Hematopoietic multipotent progenitor cell treated with erythropoietin and hydrocortisone succinate and interleukin-3 and kit ligand, for 17 days (in vitro differentiated cells): Measurements from ENCODE around the gene CIBAR2.

Experiments
- DNase-seq: peaks from one replicate; pipeline ENCODE4 v3.0.0-alpha.2; 2015; ENCODE audit warnings: low spot score

The CIBAR2 gene

GRCh38 chr16:85144026-85144915 is 32.0 kb upstream of the CIBAR2 start:
- DNase-seq = no peak

GRCh38 chr16:85142771-85143211 is 30.5 kb upstream of the CIBAR2 start:
- no peak for DNase-seq

DNA sequence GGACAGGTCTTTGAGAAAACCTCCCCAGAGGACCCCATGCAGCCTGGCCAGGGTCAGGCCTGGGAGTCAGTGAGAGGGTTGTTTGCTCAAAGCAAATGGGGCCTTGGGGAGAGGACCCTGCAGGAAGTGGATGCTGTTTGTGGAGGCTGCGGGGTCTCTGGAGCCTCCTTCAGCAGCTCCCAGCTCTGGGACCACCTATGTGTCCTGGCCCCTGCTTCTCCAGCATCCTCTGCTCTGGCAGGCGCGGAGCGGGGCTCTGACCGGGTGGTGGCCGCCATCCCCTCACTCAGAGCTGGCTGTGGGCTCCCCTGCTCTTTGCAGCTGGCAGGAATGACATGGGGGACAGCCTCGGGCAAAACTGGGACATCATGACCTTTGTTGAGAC is 29.8 kb upstream of the CIBAR2 start:
- DNase-seq = no peak

DNA sequence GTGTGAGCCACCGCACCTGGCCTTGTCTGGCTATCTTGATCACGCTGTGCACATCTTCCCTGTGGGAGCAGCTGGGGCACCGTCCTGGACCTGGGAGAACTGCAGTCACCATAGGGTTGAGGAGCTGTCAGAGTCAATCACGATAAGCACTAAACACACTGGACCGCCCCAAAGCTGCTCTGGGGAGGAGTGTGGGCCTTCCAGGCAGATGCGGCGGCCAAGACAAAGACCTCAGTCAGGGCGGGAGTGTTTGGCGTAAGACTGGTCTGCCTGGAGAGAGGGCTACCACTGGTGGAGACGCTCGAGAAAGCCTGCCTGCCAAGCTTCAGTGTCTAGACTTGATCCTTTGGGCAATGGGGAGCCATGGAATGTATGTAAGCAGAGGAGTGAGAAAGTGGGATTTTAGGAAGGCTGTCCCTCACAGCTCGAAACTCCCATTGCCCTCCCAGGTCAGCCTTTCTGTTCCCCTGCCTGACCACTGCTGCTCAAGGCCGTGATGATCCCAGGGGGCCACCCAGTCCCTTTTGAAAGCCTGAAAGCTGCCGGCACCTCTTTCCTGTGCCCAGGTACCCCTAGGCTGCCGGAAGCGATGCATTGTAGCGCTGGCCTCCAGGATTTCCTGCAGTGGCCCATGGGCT is 29.3 kb upstream of the CIBAR2 start:
- DNase-seq = no peak

GRCh38 chr16:85140455-85141012 is 28.3 kb upstream of the CIBAR2 start:
- no peak for DNase-seq

- DNase-seq = no peak
Measured at GRCh38 chr16:85139881-85140339, 27.6 kb upstream of the CIBAR2 start.

GRCh38 chr16:85138825-85139627 is 26.8 kb upstream of the CIBAR2 start:
- no peak for DNase-seq

DNA sequence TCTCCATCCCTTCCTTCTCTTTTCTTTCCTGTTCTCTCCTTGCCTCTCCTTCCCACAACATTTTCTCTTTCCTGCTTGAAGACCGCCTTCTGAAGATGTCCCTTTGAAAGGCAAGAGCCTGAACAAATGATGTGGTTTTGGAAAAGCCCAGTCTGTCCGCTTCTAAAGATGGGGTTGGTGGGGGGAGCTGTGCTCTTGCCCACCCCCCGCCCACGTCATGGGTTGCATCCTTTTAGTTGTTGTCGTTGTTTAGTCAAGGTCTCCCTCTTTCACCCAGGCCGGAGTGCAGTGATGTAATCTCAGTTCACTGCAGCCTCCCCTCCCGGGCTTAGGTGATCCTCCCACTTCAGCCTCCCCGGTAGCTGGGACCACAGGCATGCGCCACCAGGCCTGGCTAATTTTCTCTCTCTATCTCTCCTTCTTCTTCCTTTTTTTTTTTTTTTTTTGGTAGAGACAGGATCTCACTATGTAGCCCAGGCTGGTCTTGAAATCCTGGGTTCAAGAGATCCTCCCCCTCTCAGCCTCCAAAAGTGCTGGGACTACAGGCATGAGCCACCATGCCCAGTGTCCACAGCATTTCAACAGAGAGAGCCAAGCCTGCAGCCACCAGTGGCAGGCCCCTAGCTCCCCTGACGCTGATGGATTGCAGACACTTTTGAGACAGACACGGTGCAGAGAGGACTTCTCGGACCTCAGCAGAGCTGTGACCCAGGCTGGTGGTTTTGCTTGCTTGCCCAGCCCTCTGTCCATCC is 26.0 kb upstream of the CIBAR2 start:
- no peak for DNase-seq

- DNase-seq = no peak
Measured at GRCh38 chr16:85137323-85138072, 25.2 kb upstream of the CIBAR2 start.

GRCh38 chr16:85136702-85137322 is 24.5 kb upstream of the CIBAR2 start:
- DNase-seq = no peak

GRCh38 chr16:85136213-85136701 is 24.0 kb upstream of the CIBAR2 start:
- no peak for DNase-seq

GRCh38 chr16:85134789-85135142 is 22.5 kb upstream of the CIBAR2 start:
- DNase-seq = no peak

DNA sequence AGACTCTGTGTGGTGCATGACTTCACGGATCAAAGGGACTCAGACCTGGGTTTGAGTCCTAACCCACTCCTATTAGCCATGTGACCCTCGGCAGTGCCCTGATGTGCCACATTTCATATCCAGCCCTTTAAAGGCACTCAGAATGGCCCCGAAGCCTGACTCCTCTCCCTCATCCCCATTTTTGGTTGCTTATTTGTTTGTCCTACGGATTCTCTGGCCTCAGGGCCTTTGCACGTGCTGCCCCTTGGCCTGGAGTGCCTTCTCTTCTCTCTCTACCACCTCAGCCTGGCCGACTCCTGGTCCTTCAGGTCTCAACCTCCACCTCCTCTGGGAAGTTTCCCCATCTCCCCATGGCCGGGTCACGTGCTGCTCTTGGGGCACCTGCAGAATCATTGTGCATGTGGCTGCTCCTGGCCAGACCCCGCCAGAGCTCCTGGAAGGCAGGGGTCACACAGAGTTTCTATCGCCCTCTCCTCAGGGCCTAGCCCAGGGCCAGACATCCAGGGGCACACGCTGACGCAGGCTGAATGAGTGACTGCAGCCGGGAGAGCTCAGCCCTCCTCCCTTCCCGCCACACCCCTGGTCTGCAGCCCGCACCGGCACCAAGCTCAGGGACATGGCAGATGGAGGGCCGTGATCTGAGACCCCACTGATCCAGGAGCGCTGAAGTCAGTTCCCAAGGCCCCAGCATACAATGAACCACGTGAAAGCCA is 22.0 kb upstream of the CIBAR2 start:
- no peak for DNase-seq

DNA sequence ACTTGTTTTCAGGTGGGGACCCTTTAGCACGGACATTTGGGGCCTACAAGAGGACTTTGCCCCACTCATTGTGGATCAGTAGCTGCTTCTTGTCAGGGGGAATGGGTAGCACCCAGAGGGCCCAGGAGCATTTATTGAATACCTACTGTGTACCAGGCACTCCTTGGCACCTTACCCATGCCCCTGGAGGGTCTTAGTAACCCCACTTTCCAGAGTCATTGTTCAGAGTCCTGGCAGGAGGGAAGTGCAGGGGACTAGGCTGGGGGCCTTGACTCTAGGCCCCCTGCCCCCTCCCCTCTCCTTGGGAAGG is 21.0 kb upstream of the CIBAR2 start:
- no peak for DNase-seq

DNA sequence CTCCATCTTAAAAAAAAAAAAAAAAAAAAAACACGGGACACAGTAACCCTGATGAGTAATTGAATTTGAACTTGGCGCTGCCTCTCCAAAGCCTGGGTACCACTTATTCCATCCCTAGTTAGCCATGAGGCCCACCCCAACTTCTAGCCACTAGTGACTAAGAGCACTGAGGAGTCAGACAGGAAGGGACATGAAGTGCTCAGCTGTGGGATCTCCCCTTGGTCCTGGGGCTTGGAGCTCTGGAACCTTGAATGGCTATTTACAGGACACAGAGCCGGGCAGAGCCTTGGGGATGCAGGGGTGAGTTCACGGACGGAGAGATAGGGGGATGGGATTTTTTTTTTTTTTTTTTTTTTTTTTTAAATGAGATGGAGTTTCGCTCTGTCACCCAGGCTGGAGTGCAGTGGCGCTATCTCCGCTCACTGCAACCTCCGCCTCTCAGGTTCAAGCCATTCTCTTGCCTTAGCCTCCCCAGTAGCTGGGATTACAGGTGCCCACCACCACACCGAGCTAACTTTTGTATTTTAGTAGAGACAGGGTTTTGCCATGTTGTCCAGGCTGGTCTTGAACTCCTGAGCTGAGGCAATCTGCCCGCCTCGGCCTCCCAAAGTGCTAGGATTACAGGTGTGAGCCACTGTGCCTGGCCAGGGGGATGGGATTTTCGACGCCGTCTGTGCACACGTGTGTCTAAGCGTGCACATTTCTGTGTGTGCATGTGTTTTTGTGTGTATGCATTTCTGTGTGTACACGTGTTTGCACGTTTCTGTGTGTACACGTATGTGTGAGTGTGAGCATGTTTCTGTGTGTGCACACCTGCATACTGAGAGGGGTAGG is 20.4 kb upstream of the CIBAR2 start:
- DNase-seq = no peak

DNA sequence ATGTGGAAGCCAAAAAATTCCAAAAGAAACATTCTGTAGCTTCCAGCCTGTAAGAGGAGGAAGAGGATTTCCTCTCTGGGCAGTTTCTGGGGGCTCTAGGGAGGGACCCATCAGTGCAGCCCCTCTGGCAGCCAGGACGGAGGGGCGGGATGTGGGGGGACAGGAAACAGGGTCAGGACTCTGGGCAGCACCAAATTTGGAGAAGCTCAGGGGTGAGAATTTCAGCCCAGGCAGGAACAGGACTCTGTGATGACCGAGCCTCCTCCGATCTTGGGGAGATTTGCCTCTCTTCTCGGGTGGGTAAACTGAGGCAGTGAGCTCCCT is 18.4 kb upstream of the CIBAR2 start:
- DNase-seq = no peak

DNA sequence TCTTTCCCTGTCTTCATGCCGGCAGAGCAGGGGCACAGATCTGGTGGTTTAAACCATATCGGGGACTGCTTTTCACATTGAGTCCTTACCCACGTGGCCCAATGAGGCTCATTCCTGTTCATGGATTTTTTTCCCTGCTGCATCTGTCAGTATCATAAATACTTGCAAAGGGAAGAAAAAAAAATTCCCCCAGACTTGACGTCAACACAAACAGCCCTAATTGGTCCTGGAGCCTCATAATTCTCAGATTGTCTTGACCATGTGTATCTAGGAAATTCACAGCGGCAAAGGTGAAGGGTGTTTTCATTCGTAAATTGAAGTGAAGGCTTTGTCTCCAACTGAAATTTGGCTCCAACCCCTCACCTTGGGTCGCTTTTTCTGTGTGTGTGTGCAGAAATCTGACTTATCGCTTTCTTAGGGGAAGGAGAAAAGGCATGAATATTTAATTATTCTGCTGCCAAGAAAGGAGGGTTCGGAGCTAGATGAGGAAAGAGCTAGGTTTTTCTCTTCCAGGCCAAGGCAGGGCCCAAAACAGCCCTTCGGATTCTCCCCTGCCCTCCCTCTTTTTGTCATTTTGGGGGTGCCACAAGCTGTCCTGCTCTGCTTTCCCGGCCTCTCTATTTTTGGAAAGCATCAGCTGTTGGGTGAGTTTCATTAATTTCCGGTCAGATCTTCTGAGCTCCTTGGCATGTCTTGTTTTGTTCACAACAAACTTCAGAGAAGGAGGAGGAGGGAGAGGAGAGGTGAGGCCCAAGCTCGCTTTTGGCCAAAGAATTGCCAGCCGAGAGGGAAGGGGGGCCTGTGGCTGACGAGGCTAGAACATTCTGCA is 17.8 kb upstream of the CIBAR2 start:
- no peak for DNase-seq
